ENCODE measurements around the gene LRWD1. TPM values are rescaled to one million over a fixed set of nuclear protein-coding genes. Genes with fewer than 3 reads are reported as not detected.

LRWD1 gene
- total and polyA plus RNA-seq, 12 donors = 6.5 to 21.3 (median 9.5) TPM

- no peak overlapping the region for H3K27ac ChIP-seq
- no peaks in the 10 kb centered on the region for H3K9me3 ChIP-seq
- no peaks in the 10 kb centered on the region for H3K27me3 ChIP-seq
- peaks cover 4 to 23% (median 14%) of the 10 kb centered on the region in 9 donors for H3K4me1 ChIP-seq
- intact Hi-C loops (cut with DNase I) = loop anchor here in 2 of 10 donors (5.0 to 10.0 kb wide), 3 partner anchors 54 to 184 kb away; partner anchors contain the start of gene SH2B2 (in 1 of the 2)
- DNase-seq = peak in 1 of 2 donors; percentile 12
- ATAC-seq = no peak
- no peak for TF ChIP-seq CTCF (IDR thresholded peaks at IDR 0.05)
- 83 to 87% methylated on average over 40 of the region's 40 CpGs for WGBS, 2 donors
- H3K36me3 ChIP-seq = peaks cover 0 to 57% (median 3%) of the 10 kb centered on the region in 9 donors
- no peak overlapping the region for H3K4me3 ChIP-seq
Measured at GRCh38 chr7:102468478-102469350, 3.9 kb downstream of the LRWD1 start.

DNA sequence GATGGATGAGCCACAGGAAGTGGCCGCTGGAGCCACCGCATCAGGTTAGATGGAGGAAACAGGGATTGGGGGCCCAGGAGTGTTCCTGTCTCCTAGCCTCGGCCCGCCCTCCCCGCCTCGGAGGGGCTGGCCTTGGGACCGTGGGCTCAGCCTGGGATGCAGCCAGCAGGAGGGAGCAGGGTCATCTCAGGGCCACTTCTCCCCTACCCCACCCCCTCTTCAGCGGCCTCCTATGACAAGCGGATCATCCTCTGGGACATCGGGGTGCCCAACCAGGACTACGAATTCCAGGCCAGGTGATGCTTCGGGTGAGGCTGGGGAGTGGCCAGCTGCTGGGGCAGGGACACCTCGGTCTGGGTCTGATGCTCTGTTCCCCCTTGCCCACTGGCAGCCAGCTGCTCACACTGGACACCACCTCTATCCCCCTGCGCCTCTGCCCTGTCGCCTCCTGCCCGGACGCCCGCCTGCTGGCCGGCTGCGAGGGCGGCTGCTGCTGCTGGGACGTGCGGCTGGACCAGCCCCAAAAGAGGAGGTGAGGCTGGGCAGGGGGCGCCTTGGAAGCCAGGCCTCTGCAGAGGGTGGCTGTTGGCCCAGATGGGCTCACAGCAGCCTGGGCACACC is 4.7 kb downstream of the LRWD1 start:
- DNase-seq = no peak
- Histone ChIP-seq H3K9me3 (no peaks in the 10 kb centered on the region), H3K27me3 (no peaks in the 10 kb centered on the region), H3K27ac (no peak overlapping the region), H3K4me3 (no peak overlapping the region), H3K4me1 (peaks cover 4 to 16% (median 8%) of the 10 kb centered on the region in 9 donors), H3K36me3 (peaks cover 0 to 62% (median 3%) of the 10 kb centered on the region in 9 donors)
- no peak for TF ChIP-seq CTCF (IDR thresholded peaks at IDR 0.05)
- ATAC-seq = no peak
- WGBS, 2 donors = 89% methylated on average over 24 of the region's 24 CpGs
- intact Hi-C loops (cut with DNase I) = loop anchor here in 2 of 10 donors (5.0 to 10.0 kb wide), 3 partner anchors 55 to 185 kb away; partner anchors contain the start of gene SH2B2 (in 1 of the 2)

- Histone ChIP-seq H3K9me3 (no peaks in the 10 kb centered on the region), H3K27me3 (no peaks in the 10 kb centered on the region), H3K4me3 (no peak overlapping the region), H3K4me1 (peaks cover 4 to 15% (median 8%) of the 10 kb centered on the region in 9 donors), H3K27ac (no peak overlapping the region), H3K36me3 (peaks cover 0 to 62% (median 3%) of the 10 kb centered on the region in 9 donors)
- DNase-seq = peak in 1 of 2 donors; percentile 10
- TF ChIP-seq CTCF (IDR thresholded peaks at IDR 0.05) = no peak
- intact Hi-C loops (cut with DNase I) = loop anchor here in 2 of 10 donors (5.0 to 10.0 kb wide), 3 partner anchors 55 to 185 kb away; partner anchors contain the start of gene SH2B2 (in 1 of the 2)
- ATAC-seq = peak in 1 of 8 donors; percentile 12
- WGBS, 2 donors = 78 to 87% methylated on average over 20 of the region's 20 CpGs
Measured at GRCh38 chr7:102469972-102470825, 5.4 kb downstream of the LRWD1 start.

GRCh38 chr7:102471791-102472125 is 7.0 kb downstream of the LRWD1 start:
- no peak overlapping the region for H3K4me3 ChIP-seq
- H3K4me1 ChIP-seq = no peaks in the 10 kb centered on the region
- H3K27ac ChIP-seq = no peak overlapping the region
- H3K36me3 ChIP-seq = peaks cover 0 to 66% (median 3%) of the 10 kb centered on the region in 9 donors
- no peaks in the 10 kb centered on the region for H3K9me3 ChIP-seq
- no peak for TF ChIP-seq CTCF (IDR thresholded peaks at IDR 0.05)
- H3K27me3 ChIP-seq = no peaks in the 10 kb centered on the region
- peak in 1 of 2 donors; percentile 5 for DNase-seq
- WGBS, 2 donors = 83 to 87% methylated on average over 6 of the region's 6 CpGs
- no peak for ATAC-seq
- intact Hi-C loops (cut with DNase I) = no loop called here
